ENCODE results near the gene AATF. TPM values are rescaled to one million over a fixed set of nuclear protein-coding genes. Genes with fewer than 3 reads are reported as not detected.

The AATF gene
- total and polyA plus RNA-seq, 2 of the 8 experiments (the other 6 are each of a cell fraction or from before 2014, with no cell fraction given) = 20.1 to 62.8 TPM

DNA sequence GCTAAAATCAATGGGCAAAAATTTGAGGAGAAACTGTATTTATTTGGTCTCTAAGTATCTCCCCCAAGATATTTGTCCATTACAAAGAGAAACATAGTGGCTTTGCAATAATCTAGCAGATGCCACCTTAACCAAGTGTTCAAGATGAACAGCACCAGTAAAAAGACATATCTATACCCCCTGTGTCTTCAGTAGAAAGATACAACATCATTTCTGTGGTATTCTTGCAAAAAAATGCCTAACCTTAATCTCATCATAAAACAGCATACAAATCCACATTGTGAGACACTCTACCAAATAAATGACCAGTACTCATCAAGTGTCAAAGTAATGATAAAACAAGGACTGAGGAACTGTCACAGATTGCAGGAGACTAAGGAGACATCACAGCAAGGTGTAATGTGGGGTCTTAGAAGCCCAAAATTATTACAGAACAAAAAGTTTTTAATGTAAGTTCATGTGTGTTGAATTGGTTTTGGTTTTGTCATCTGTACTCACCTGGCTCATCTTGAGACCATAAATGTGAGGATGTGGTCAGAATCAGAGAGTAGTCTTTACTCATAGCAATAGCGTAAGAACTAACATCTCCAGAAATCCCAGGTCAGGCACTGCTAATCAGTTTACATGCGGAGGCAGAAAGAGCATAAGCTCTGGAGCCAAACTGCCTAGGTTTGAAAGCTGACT, 77.2 kb downstream of the AATF start:
- H4K91ac ChIP-seq (replicated peaks; ENCODE audit: insufficient read length, low read length) = no peak overlapping the region
- ChIA-PET CTCF (ENCODE audit: partially characterized antibody) (interaction anchor here (0.5 to 0.6 kb wide), 2 partner anchors 138 to 379 kb away, joined by 3 read pairs; no protein-coding TSS in a partner anchor), POLR2A (ENCODE audit: partially characterized antibody) (no interaction called here)
- H2BK120ac ChIP-seq (replicated peaks; ENCODE audit: low read depth, low read length) = no peak overlapping the region
- no peak overlapping the region for H3K14ac ChIP-seq (ENCODE audit: insufficient read length)
- no peak overlapping the region for H3K23ac ChIP-seq (ENCODE audit: insufficient read length)
- peaks cover 0 to 1% (median 0%) of the 10 kb centered on the region in 4 experiments; a peak in 1 of 7 replicates for H3K27me3 ChIP-seq (replicated peaks in 1 of 4; ENCODE audit: control insufficient read depth in 3 of 4, extremely low read depth in 1 of 4, insufficient read depth in 3 of 4, low read length in 3 of 4)
- H2AK5ac ChIP-seq (ENCODE audit: low read depth, low read length) = no peak overlapping the region
- H2BK20ac ChIP-seq (ENCODE audit: low read length) = no peak overlapping the region
- 97% methylated on average over 2 of the region's 2 CpGs; no CpG with 5 or more reads in 1 of the 2 experiments for WGBS, 2 experiments (ENCODE audit: extremely low coverage in 1 of 2, insufficient coverage in 1 of 2, insufficient read length in 1 of 2, insufficient replicate concordance in 2 of 2, low coverage in 1 of 2, low lambda C conversion rate in 2 of 2, missing lambda C conversion rate in 1 of 2)
- H4K20me1 ChIP-seq (replicated peaks in 1 of 2; ENCODE audit: control insufficient read depth in 1 of 2, insufficient read depth in 2 of 2, low read length in 2 of 2) = no peaks in the 10 kb centered on the region
- no peak overlapping the region for H3K27ac ChIP-seq (ENCODE audit: low read depth, low read length)
- H4K8ac ChIP-seq (ENCODE audit: extremely low read depth, insufficient read depth, low read length) = no peak overlapping the region
- H2BK12ac ChIP-seq (ENCODE audit: low read depth, low read length) = no peak overlapping the region
- no peaks in the 10 kb centered on the region for H3K4me1 ChIP-seq (replicated peaks in 1 of 4; ENCODE audit: control insufficient read depth in 3 of 4, insufficient read depth in 4 of 4, low read length in 3 of 4)
- no peak overlapping the region for H3K9ac ChIP-seq (replicated peaks in 1 of 4; ENCODE audit: extremely low read depth in 1 of 4, low read depth in 3 of 4, low read length in 3 of 4)
- H3K23me2 ChIP-seq (ENCODE audit: low read depth, low read length) = no peaks in the 10 kb centered on the region
- TF ChIP-seq MAFK (IDR thresholded peaks at IDR 0.05; ENCODE audit: low read depth, low read length) = no peak
- TF ChIP-seq SIRT6 (IDR thresholded peaks at IDR 0.05; ENCODE audit: low read length) = no peak
- no peak for TF ChIP-seq BACH1 (IDR thresholded peaks at IDR 0.05; ENCODE audit: low read length)
- TF ChIP-seq, protein P1, sequence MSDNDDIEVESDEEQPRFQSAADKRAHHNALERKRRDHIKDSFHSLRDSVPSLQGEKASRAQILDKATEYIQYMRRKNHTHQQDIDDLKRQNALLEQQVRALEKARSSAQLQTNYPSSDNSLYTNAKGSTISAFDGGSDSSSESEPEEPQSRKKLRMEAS (IDR thresholded peaks at IDR 0.05) = no peak
- TF ChIP-seq BRCA1 (IDR thresholded peaks at IDR 0.05; ENCODE audit: low read depth, low read length) = no peak
- TF ChIP-seq BCL11A (IDR thresholded peaks at IDR 0.05; ENCODE audit: low read depth in 2 of 2, low read length in 2 of 2) = no peak
- TF ChIP-seq TEAD4 (IDR thresholded peaks at IDR 0.05; ENCODE audit: low read depth, low read length) = no peak
- TF ChIP-seq NRF1 (IDR thresholded peaks at IDR 0.05; ENCODE audit: low read depth, low read length) = no peak
- no peak for TF ChIP-seq EGR1 (IDR thresholded peaks at IDR 0.05; ENCODE audit: borderline replicate concordance, low read depth, low read length)
- TF ChIP-seq, protein P2, sequence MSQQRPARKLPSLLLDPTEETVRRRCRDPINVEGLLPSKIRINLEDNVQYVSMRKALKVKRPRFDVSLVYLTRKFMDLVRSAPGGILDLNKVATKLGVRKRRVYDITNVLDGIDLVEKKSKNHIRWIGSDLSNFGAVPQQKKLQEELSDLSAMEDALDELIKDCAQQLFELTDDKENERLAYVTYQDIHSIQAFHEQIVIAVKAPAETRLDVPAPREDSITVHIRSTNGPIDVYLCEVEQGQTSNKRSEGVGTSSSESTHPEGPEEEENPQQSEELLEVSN (IDR thresholded peaks at IDR 0.05) = no peak
- TF ChIP-seq RXRA (IDR thresholded peaks at IDR 0.05; ENCODE audit: insufficient read depth, low read depth, low read length) = no peak
- H3K56ac ChIP-seq (replicated peaks; ENCODE audit: insufficient read length, low read depth, low read length) = no peak overlapping the region
- H3K4me3 ChIP-seq (ENCODE audit: extremely low read depth in 1 of 4, insufficient read depth in 2 of 4, low read depth in 3 of 4, low read length in 4 of 4) = no peak overlapping the region
- H2BK15ac ChIP-seq (ENCODE audit: low read length) = no peak overlapping the region
- no peak overlapping the region for H3K4me2 ChIP-seq (ENCODE audit: insufficient read depth in 1 of 2, low read depth in 2 of 2, low read length in 2 of 2)
- H2BK5ac ChIP-seq (ENCODE audit: low read depth, low read length) = no peak overlapping the region
- H3K79me1 ChIP-seq (ENCODE audit: low read depth, low read length) = no peaks in the 10 kb centered on the region; the same call in 1 of the 2 replicates
- no peak overlapping the region for H4K5ac ChIP-seq (ENCODE audit: insufficient read length, low read depth, low read length)
- no peak overlapping the region for H2AFZ ChIP-seq (ENCODE audit: low read length)
- FAIRE-seq (no peak), DNase-seq (ENCODE audit: low read depth in 1 of 2, low spot score in 2 of 2) (no peak)
- no peaks in the 10 kb centered on the region for H3K79me2 ChIP-seq (ENCODE audit: control insufficient read depth in 1 of 2, insufficient read depth in 2 of 2, low read length in 2 of 2)
- H3K9me3 ChIP-seq (ENCODE audit: insufficient read depth in 2 of 2, low read depth in 1 of 2, low read length in 1 of 2) = no peaks in the 10 kb centered on the region
- H3K36me3 ChIP-seq (ENCODE audit: control insufficient read depth in 2 of 4, insufficient read depth in 4 of 4, low read length in 3 of 4) = peaks cover 0 to 2% (median 0%) of the 10 kb centered on the region in 4 experiments; a peak in 1 of 8 replicates
- no peak overlapping the region for H3K4ac ChIP-seq (replicated peaks; ENCODE audit: insufficient read length, low read depth, low read length)
- H3K18ac ChIP-seq (ENCODE audit: extremely low read depth, low read length) = no peak overlapping the region

Data from H1 (cell line).